Naive thymus-derived CD4-positive, alpha-beta T cell (primary cell): ENCODE measurements around the gene DNAJC4. TPM values are rescaled to one million over a fixed set of nuclear protein-coding genes. Genes with fewer than 3 reads are reported as not detected.

Experiments
- ATAC-seq: fragments of 150-1000 bp; cut with Tn5 transposase; 2 replicates; pipeline ENCODE4 v1.10.0; 2021; ENCODE audit warnings: mild to moderate bottlenecking, moderate library complexity
- CTCF ChIA-PET: fragments of 350-600 bp; sonication (Branson Sonifier 250); formaldehyde crosslinking; loops from one replicate; lab custom pipeline; 2021; ENCODE audit warnings: antibody characterized with exemption; lab: Charles Lee
- POLR2A ChIA-PET: fragments of 350-600 bp; sonication (Branson Sonifier 250); formaldehyde crosslinking; loops from one replicate; lab custom pipeline; 2021; ENCODE audit warnings: antibody characterized with exemption, inconsistent platforms; lab: Charles Lee
- DNase-seq, 9 donors: peaks; one replicate each; pipeline versions ENCODE4 v3.0.0 to v3.0.0-alpha.2; 2020 to 2022; ENCODE audit warnings: mixed read lengths in 1 of 9
- H3K27ac ChIP-seq: one replicate; pipeline ENCODE4 v1.7.0; 2013; ENCODE audit warnings: mild to moderate bottlenecking, low read depth, low read length, moderate library complexity
- H3K27me3 ChIP-seq, 2 donors: one replicate each; pipeline ENCODE4 v1.7.0; 2013; ENCODE audit warnings: low read length in 2 of 2, mild to moderate bottlenecking in 2 of 2, moderate library complexity in 2 of 2; ENCODE audit not compliant: control insufficient read depth in 2 of 2, insufficient read depth in 2 of 2
- H3K36me3 ChIP-seq, 3 experiments: 1 replicate in 2 of 3; 2 replicates in 1 of 3; pipeline ENCODE4 v1.7.0; 2013; ENCODE audit warnings: low read length in 3 of 3, mild to moderate bottlenecking in 3 of 3, moderate library complexity in 1 of 3; ENCODE audit not compliant: insufficient read depth in 3 of 3, control insufficient read depth in 2 of 3
- H3K4me1 ChIP-seq, 2 donors: one replicate each; pipeline ENCODE4 v1.7.0; 2013; ENCODE audit warnings: low read length in 2 of 2, mild to moderate bottlenecking in 2 of 2, moderate library complexity in 1 of 2; ENCODE audit not compliant: control insufficient read depth in 2 of 2, insufficient read depth in 2 of 2
- H3K4me3 ChIP-seq: 2 replicates; pipeline ENCODE4 v1.7.0; 2013; ENCODE audit warnings: mild to moderate bottlenecking, low read length
- H3K9me3 ChIP-seq, 3 experiments: 1 replicate in 2 of 3; 2 replicates in 1 of 3; pipeline ENCODE4 v1.7.0; 2013; ENCODE audit warnings: low read length in 3 of 3; ENCODE audit not compliant: control insufficient read depth in 2 of 3
- H3K27ac Mint-ChIP-seq, 9 donors: one replicate each; pipeline ENCODE4 v1.8.0; 2020 to 2022; ENCODE audit warnings: mixed read lengths in 9 of 9, mild to moderate bottlenecking in 8 of 9, moderate library complexity in 5 of 9, inconsistent platforms in 2 of 9
- H3K27me3 Mint-ChIP-seq, 5 donors: one replicate each; pipeline ENCODE4 v1.8.0; 2021 to 2022; ENCODE audit warnings: mixed read lengths in 5 of 5, mild to moderate bottlenecking in 1 of 5
- H3K36me3 Mint-ChIP-seq, 5 donors: one replicate each; pipeline ENCODE4 v1.8.0; 2020 to 2022; ENCODE audit warnings: mixed read lengths in 5 of 5, mild to moderate bottlenecking in 3 of 5, inconsistent platforms in 1 of 5
- H3K4me1 Mint-ChIP-seq, 7 donors: one replicate each; pipeline ENCODE4 v1.8.0; 2020 to 2022; ENCODE audit warnings: mixed read lengths in 7 of 7, mild to moderate bottlenecking in 3 of 7, inconsistent platforms in 1 of 7
- H3K4me3 Mint-ChIP-seq, 10 donors: one replicate each; pipeline ENCODE4 v1.8.0; 2020 to 2022; ENCODE audit warnings: mild to moderate bottlenecking in 10 of 10, mixed read lengths in 10 of 10, moderate library complexity in 6 of 10, inconsistent platforms in 2 of 10
- H3K9me3 Mint-ChIP-seq, 11 donors: one replicate each; pipeline ENCODE4 v1.8.0; 2020 to 2022; ENCODE audit warnings: mixed read lengths in 11 of 11, mild to moderate bottlenecking in 4 of 11, inconsistent platforms in 1 of 11, moderate library complexity in 1 of 11
- intact Hi-C, 2 donors: fragments of 100-400 bp; cut with micrococcal nuclease; formaldehyde crosslinking; loops; one replicate each; pipeline ENCODE4 v1.15.1; 2023
- polyA plus RNA-seq, 2 donors: library from polyadenylated mRNA; unstranded; fragments of 300-500 nt; fragmentation: Illumina TruSeq; gene quantifications; one replicate each; pipeline ENCODE4 v1.2.3, GENCODE V29; 2021
- total RNA-seq, 6 experiments: library from RNA in 5 of 6; stranded (reverse) in 5 of 6; gene quantifications; 1 replicate in 5 of 6; 2 replicates in 1 of 6; pipeline ENCODE4 v1.2.3 and lab custom pipeline; 2021 to 2026

The DNAJC4 gene
- total and polyA plus RNA-seq, 7 experiments from 2014 or later: 24.3 to 61.7 (median 39.9) TPM

DNA sequence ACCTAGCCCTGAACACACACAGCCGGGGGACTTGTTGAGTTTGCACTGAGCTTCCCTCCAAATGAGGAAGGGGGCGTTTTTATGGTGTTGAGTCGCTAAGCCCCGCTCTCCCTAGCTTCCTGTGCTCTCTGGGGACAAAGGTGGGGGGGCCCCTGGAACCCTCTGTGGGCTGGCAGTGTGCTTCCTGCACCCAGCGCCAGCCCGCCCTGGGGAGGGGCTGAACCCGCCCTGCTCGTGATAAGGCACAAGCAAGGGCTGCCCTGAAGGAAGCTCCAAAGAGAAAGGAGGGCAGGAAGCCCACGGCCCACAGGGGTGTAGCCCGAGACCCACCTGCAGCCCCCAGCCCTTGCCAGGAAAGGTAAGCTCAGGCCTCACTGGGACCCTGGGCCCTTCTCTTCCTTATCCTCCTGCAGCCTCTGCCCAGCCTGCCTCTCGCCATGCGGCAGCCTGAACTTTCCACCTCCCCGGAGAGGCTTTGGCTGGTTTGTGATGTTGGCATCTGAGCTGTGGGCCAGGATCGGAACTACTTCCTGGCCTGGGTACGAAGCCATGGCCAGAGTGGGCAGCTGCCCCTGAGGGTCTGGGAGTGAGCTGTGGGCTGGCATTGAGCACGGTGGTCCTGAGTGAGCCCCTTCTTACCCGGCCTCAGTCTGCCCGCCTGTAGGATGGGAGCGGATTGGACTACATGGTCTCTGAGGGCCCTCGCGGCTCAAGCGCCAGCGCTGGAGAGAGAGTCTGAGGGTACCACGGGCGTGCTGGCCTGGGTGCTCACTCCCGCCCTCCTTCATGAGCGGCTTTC lies 23.7 kb upstream of the DNAJC4 start, which contains the start of gene FERMT3:
TSS of gene FERMT3 (plus strand) at position 265 of the 799 bp plus-strand sequence. CDS start 644 bp downstream, outside the sequence.
- no peaks in the 10 kb centered on the region for H3K9me3 Mint-ChIP-seq
- ATAC-seq: peak; percentile 57

DNA sequence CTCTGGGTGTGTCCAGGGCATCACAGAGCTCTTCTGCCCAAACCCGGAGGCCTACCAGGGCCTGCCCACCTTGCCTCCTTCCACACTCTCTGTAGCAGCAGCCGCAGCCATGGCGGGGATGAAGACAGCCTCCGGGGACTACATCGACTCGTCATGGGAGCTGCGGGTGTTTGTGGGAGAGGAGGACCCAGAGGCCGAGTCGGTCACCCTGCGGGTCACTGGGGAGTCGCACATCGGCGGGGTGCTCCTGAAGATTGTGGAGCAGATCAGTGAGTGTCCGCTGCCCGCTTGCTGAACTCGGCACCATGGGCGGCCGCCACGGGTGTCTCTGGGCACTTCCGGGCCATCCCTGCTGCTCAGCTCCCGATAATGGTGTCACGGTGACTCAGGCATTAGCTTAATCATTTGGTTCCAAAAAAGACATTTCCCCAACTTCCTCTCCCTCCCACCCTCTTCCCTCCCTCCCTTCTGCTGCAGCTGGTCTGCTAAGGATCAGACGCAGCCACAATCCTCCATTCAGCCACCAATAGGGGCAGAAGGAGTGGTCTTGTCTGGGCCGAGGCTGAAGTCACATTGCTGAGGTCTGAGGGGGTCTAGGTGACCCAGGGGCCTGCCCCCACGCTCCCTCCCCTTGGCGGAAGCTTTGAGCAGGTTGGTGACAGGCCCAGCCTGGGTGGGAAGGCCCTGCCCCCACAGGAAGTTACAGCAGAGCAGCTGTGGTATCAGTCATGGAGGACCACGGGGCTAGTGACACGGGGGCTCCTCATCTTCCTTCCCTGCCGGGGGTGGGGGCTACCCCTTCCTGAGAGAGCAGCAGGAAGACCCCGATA lies 22.9 kb upstream of the DNAJC4 start:
- intact Hi-C loops: loop anchor here (1.0 to 5.0 kb wide), 5 partner anchors 19 to 150 kb away; partner anchors contain the start of genes ESRRA (in 1 of the 2), FKBP2 (in 1 of the 2), GPR137 (in 1 of the 2) and NUDT22 (in 1 of the 2)
- H3K27me3 Mint-ChIP-seq: no peaks in the 10 kb centered on the region
- POLR2A ChIA-PET: interaction anchor here (0.6 to 11.2 kb wide), 20 partner anchors 10 to 1293 kb away, joined by 3 to 220 read pairs (median 10); partner anchors contain the start of genes BAD, CATSPERZ, CCDC88B and DNAJC4
- no peaks in the 10 kb centered on the region for H3K27me3 ChIP-seq
- peak overlapping the region; percentile 99 for H3K4me3 ChIP-seq
- DNase-seq: peak in 8 of 9 donors; percentile 67 to 78 (median 74)
- peak; percentile 79 for ATAC-seq
- no peaks in the 10 kb centered on the region for H3K9me3 Mint-ChIP-seq
- H3K4me3 Mint-ChIP-seq: peak overlapping the region; percentile 89 to 96 (median 94)
- peaks cover 0 to 42% (median 20%) of the 10 kb centered on the region in 5 donors for H3K36me3 Mint-ChIP-seq
- H3K9me3 ChIP-seq: no peaks in the 10 kb centered on the region
- CTCF ChIA-PET: interaction anchor here (0.6 to 7.4 kb wide), 11 partner anchors 10 to 1567 kb away, joined by 3 to 165 read pairs (median 30); partner anchors contain the start of genes CATSPERZ, ESRRA, FKBP2 and NUDT22
- peaks cover 28 to 32% of the 10 kb centered on the region in 2 donors for H3K4me1 ChIP-seq
- peaks cover 0 to 67% (median 8%) of the 10 kb centered on the region in 3 experiments for H3K36me3 ChIP-seq
- H3K27ac Mint-ChIP-seq: peak overlapping the region; percentile 86 to 95 (median 92)
- peaks cover 31 to 57% (median 45%) of the 10 kb centered on the region in 7 donors for H3K4me1 Mint-ChIP-seq
- peak overlapping the region; percentile 88 for H3K27ac ChIP-seq

More for the DNA sequence above, 23.7 kb upstream of the DNAJC4 start, which contains the start of gene FERMT3:
- ChIA-PET POLR2A (interaction anchor here (0.5 to 11.2 kb wide), 22 partner anchors 10 to 1616 kb away, joined by 3 to 220 read pairs (median 9); partner anchors contain the start of genes BAD, CATSPERZ, CCDC88B and DNAJC4), CTCF (interaction anchor here (0.6 to 7.4 kb wide), 16 partner anchors 8 to 1590 kb away, joined by 3 to 165 read pairs (median 11); partner anchors contain the start of genes CATSPERZ, ESRRA, FKBP2 and NUDT22)
- Histone ChIP-seq H3K4me1 (peaks cover 28 to 32% of the 10 kb centered on the region in 2 donors), H3K27me3 (no peaks in the 10 kb centered on the region), H3K9me3 (no peaks in the 10 kb centered on the region), H3K4me3 (peak within 1 kb of the TSS; percentile 99), H3K36me3 (peaks cover 0 to 65% (median 8%) of the 10 kb centered on the region in 3 experiments), H3K27ac (peak within 1 kb of the TSS; percentile 88)
- H3K27ac Mint-ChIP-seq: peak within 1 kb of the TSS; percentile 86 to 95 (median 92)
- DNase-seq: peak; percentile 43 to 78 (median 74)
- no peaks in the 10 kb centered on the region for H3K27me3 Mint-ChIP-seq
- peak within 1 kb of the TSS; percentile 89 to 96 (median 94) for H3K4me3 Mint-ChIP-seq
- peaks cover 29 to 53% (median 37%) of the 10 kb centered on the region in 7 donors for H3K4me1 Mint-ChIP-seq
- intact Hi-C loops: loop anchor here (1.0 to 5.0 kb wide), 7 partner anchors 19 to 151 kb away; partner anchors contain the start of genes FKBP2 (in 2 of the 2), ESRRA (in 1 of the 2), GPR137 (in 1 of the 2) and NUDT22 (in 1 of the 2)
- H3K36me3 Mint-ChIP-seq: peaks cover 0 to 39% (median 15%) of the 10 kb centered on the region in 5 donors

- peaks cover 31 to 59% (median 48%) of the 10 kb centered on the region in 7 donors for H3K4me1 Mint-ChIP-seq
- DNase-seq (no peak), ATAC-seq (no peak)
- H3K4me1 ChIP-seq: peaks cover 28 to 32% of the 10 kb centered on the region in 2 donors
- peaks cover 0 to 61% (median 7%) of the 10 kb centered on the region in 3 experiments for H3K36me3 ChIP-seq
- peak overlapping the region; percentile 86 to 95 (median 92) for H3K27ac Mint-ChIP-seq
- H3K27ac ChIP-seq: peak overlapping the region; percentile 88
- intact Hi-C loops: loop anchor here (5.0 kb wide), 2 partner anchors 79 to 149 kb away; partner anchors contain the start of genes GPR137 (in 1 of the 2) and RPS6KA4 (in 1 of the 2)
- CTCF ChIA-PET: interaction anchor here (3.7 to 7.4 kb wide), 5 partner anchors 9 to 95 kb away, joined by 25 to 165 read pairs (median 66); partner anchors contain the start of genes CATSPERZ, ESRRA, NUDT22 and PLCB3
- no peaks in the 10 kb centered on the region for H3K27me3 ChIP-seq
- H3K4me3 ChIP-seq: peak overlapping the region; percentile 99
- H3K4me3 Mint-ChIP-seq: peak overlapping the region; percentile 89 to 96 (median 94)
- H3K36me3 Mint-ChIP-seq: peaks cover 0 to 40% (median 18%) of the 10 kb centered on the region in 5 donors
- H3K9me3 ChIP-seq: no peaks in the 10 kb centered on the region
- H3K27me3 Mint-ChIP-seq: no peaks in the 10 kb centered on the region
- POLR2A ChIA-PET: interaction anchor here (0.6 to 11.2 kb wide), 15 partner anchors 13 to 1292 kb away, joined by 3 to 220 read pairs (median 41); partner anchors contain the start of genes BAD, CATSPERZ, CCDC88B and DNAJC4
- no peaks in the 10 kb centered on the region for H3K9me3 Mint-ChIP-seq
These were observed 22.1 kb upstream of the DNAJC4 start for GRCh38 chr11:64208086-64208795.

DNA sequence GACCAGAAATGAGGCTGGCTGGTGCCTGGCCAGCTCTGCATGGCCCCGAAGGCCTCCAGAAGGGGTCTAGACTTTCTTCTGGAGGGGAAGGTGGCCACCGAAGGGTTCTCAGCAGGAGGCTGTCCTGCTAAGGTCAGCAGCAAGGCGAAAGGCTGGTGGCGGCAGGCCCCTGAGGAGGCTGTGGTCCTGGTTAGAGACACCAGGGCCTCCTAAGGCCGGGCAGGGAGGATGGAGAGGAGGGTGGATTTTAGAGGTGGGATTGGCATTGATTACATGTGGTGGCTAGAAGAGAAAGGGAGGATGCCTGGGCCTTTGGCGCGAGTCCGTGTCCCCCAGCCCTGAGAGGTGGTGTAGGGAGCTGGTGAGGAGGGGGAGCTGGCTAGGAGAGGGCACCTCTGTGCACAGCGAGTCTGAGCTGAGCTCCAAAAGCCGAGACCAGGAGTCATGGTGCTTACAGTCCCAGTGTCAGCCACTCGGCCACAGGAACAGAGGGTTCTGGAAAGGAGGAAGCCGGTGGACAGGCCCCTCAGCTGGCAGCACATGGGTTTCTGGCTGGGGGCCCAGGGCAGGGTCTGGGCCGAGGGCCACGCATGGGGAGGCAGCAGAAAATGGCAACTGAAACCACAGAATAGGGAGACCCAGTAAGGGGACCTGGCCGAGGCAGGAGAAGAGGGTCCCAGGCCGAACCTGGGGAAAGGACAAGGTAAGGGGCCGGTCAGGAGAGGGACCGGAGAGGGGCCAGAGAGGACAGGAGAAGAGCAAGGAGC lies 21.4 kb upstream of the DNAJC4 start:
- ATAC-seq: no peak

More for the DNA sequence above, 21.4 kb upstream of the DNAJC4 start:
- H3K4me1 Mint-ChIP-seq: peaks cover 32 to 53% (median 46%) of the 10 kb centered on the region in 7 donors
- peak overlapping the region in 8 of 9 donors; percentile 59 to 95 (median 88) for H3K27ac Mint-ChIP-seq
- no peak for DNase-seq
- Histone ChIP-seq H3K36me3 (peaks cover 0 to 59% (median 0%) of the 10 kb centered on the region in 3 experiments), H3K27me3 (no peaks in the 10 kb centered on the region), H3K4me1 (peaks cover 28 to 30% of the 10 kb centered on the region in 2 donors), H3K27ac (peak overlapping the region; percentile 88), H3K4me3 (no peak overlapping the region), H3K9me3 (no peaks in the 10 kb centered on the region)
- POLR2A ChIA-PET: interaction anchor here (1.4 to 11.2 kb wide), 8 partner anchors 12 to 570 kb away, joined by 3 to 220 read pairs (median 56); partner anchors contain the start of genes CATSPERZ, DNAJC4, ESRRA and NUDT22
- intact Hi-C loops: loop anchor here (5.0 kb wide), 2 partner anchors 78 to 148 kb away; partner anchors contain the start of genes GPR137 (in 1 of the 2) and RPS6KA4 (in 1 of the 2)
- no peaks in the 10 kb centered on the region for H3K27me3 Mint-ChIP-seq
- H3K9me3 Mint-ChIP-seq: no peaks in the 10 kb centered on the region
- peak overlapping the region; percentile 27 to 96 (median 66) for H3K4me3 Mint-ChIP-seq
- CTCF ChIA-PET: interaction anchor here (3.7 to 7.4 kb wide), 2 partner anchors 9 to 16 kb away, joined by 25 to 66 read pairs; partner anchors contain the start of genes NUDT22 and TRPT1
- peaks cover 0 to 36% (median 15%) of the 10 kb centered on the region in 5 donors for H3K36me3 Mint-ChIP-seq
